Left ventricle myocardium inferior (tissue), 1 donor: ENCODE data around the gene NETO2. TPM values are rescaled to one million over a fixed set of nuclear protein-coding genes. Genes with fewer than 3 reads are reported as not detected.
"Not testable (repeated sequence)": the region's sequence is repeated elsewhere in the genome, so short reads cannot be mapped to it uniquely, and the experiment has no call there.

Experiments
- DNase-seq: peaks from one replicate; pipeline ENCODE4 v3.0.0-alpha.2; 2020
- H3K27ac ChIP-seq: fragments of 200-600 bp; replicated peaks from 2 replicates; pipeline ENCODE4 v1.8.0; 2021
- H3K27me3 ChIP-seq: fragments of 200-600 bp; 2 replicates; pipeline ENCODE4 v1.8.0; 2021; ENCODE audit warnings: low read depth
- H3K36me3 ChIP-seq: fragments of 200-600 bp; 2 replicates; pipeline ENCODE4 v1.8.0; 2021
- H3K4me1 ChIP-seq: fragments of 200-600 bp; 2 replicates; pipeline ENCODE4 v1.8.0; 2021
- H3K4me3 ChIP-seq: fragments of 200-600 bp; 2 replicates; pipeline ENCODE4 v1.8.0; 2021; ENCODE audit warnings: mild to moderate bottlenecking, moderate library complexity
- H3K9me3 ChIP-seq: fragments of 200-600 bp; replicated peaks from 2 replicates; pipeline ENCODE4 v1.8.0; 2021
- intact Hi-C: fragments of 100-400 bp; cut with micrococcal nuclease; formaldehyde crosslinking; loops from one replicate; pipeline ENCODE4 v1.11.0; 2022
- total RNA-seq: library from RNA; stranded (reverse); fragmentation: NEBNext Ultra II Directional; extraction: Animal tissue kit (Norgen Biotek cat#: 25700); gene quantifications from one replicate; pipeline ENCODE4 v1.2.1, GENCODE V29; 2021
- TF ChIP-seq, protein P1 (sequence below): fragments of 200-600 bp; IDR thresholded peaks from 2 replicates; pipeline ENCODE4 v1.8.0; 2021; ENCODE audit warnings: antibody characterized with exemption, mild to moderate bottlenecking, borderline replicate concordance
- donor health status: DM: no; HTN: yes; CAD: no; lungs with severe emphysema.

The NETO2 gene
- total RNA-seq, 1 donor from 2014 or later, result 4.4 TPM

DNA sequence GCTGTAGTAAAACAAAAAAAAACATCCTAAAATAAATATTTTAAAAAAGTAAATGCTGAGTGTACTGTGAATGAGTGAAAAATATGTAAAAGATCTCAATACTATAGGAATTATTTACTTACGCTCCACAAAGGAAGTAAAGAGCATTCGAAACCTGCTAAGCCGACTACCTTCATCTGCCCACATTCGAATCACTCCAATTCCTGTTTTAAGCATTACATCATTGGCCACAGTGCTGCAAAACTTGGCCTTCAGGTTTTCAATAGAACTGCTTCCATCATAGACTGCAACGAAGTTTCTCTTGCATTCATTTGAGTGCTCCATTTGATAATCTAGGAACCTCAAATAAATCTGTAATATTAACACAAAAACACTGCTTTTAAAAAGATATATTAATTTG lies 34.4 kb downstream of the NETO2 start:
- Histone ChIP-seq H3K36me3 (no peaks in the 10 kb centered on the region), H3K4me1 (no peaks in the 10 kb centered on the region), H3K4me3 (no peak overlapping the region), H3K27ac (no peak overlapping the region), H3K9me3 (no peaks in the 10 kb centered on the region), H3K27me3 (no peaks in the 10 kb centered on the region)
- TF ChIP-seq, protein P1, sequence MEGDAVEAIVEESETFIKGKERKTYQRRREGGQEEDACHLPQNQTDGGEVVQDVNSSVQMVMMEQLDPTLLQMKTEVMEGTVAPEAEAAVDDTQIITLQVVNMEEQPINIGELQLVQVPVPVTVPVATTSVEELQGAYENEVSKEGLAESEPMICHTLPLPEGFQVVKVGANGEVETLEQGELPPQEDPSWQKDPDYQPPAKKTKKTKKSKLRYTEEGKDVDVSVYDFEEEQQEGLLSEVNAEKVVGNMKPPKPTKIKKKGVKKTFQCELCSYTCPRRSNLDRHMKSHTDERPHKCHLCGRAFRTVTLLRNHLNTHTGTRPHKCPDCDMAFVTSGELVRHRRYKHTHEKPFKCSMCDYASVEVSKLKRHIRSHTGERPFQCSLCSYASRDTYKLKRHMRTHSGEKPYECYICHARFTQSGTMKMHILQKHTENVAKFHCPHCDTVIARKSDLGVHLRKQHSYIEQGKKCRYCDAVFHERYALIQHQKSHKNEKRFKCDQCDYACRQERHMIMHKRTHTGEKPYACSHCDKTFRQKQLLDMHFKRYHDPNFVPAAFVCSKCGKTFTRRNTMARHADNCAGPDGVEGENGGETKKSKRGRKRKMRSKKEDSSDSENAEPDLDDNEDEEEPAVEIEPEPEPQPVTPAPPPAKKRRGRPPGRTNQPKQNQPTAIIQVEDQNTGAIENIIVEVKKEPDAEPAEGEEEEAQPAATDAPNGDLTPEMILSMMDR, result no peak
- intact Hi-C loops, result no loop called here
- no peak for DNase-seq

DNA sequence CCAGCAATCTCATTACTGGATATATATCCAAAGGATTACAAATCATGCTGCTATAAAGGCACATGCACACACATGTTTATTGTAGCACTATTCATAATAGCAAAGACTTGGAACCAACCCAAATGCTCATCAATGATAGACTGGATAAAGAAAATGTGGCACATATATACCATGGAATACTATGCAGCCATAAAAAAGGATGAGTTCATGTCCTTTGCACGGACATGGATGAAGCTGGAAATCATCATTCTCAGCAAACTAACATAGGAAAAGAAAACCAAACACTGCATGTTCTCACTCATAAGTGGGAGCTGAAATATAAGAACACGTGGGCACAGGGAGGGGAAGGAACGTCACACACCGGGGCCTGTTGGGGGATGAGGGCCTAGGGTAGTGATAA lies 40.8 kb downstream of the NETO2 start:
- DNase-seq, H3K27me3 ChIP-seq, H3K4me3 ChIP-seq, H3K27ac ChIP-seq, H3K9me3 ChIP-seq, H3K4me1 ChIP-seq, H3K36me3 ChIP-seq, intact Hi-C loops: not testable (repeated sequence)

DNA sequence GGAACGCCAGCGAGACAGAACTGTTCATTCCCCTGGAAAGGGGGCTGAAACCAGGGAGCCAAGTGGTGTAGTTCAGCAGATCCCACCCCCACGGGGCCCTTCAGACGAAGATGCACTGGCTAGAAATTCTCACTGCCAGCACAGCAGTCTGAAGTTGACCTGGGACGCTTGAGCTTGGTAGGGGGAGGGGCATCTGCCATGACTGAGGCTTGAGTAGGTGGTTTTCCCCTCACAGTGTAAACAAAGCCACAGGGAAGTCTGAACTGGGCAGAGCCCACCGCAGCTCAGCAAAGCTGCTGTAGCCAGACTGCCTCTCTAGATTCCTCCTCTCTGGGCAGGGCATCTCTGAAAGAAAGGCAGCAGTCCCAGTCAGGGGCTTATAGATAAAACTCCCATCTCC lies 46.6 kb downstream of the NETO2 start:
- intact Hi-C loops, H3K9me3 ChIP-seq, DNase-seq, H3K4me1 ChIP-seq, H3K36me3 ChIP-seq, H3K27me3 ChIP-seq, H3K4me3 ChIP-seq, H3K27ac ChIP-seq: not testable (repeated sequence)

DNA sequence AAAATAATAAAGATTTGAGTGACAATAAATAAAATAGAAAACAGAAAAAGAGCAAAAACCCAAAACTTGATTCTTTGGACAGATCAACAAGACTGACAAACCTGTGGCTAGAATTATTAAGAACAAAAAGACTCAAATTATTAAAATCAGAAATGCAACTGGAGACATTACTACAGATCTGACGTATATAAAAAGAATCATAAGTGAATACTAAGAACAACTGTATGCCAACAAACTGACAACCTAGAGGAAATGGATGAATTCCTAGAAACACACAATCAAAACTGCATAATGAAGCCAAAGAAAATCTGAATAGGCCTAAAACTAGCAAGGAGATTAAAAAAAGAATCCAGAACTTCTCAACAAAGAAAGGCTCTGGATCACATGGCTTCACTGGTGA lies 47.4 kb downstream of the NETO2 start:
- Histone ChIP-seq H3K4me3 (no peak overlapping the region), H3K9me3 (no peaks in the 10 kb centered on the region), H3K27ac (no peak overlapping the region), H3K36me3 (no peaks in the 10 kb centered on the region), H3K27me3 (no peaks in the 10 kb centered on the region), H3K4me1 (no peaks in the 10 kb centered on the region)
- TF ChIP-seq, protein P1, result no peak
- DNase-seq, result no peak
- intact Hi-C loops, result no loop called here

DNA sequence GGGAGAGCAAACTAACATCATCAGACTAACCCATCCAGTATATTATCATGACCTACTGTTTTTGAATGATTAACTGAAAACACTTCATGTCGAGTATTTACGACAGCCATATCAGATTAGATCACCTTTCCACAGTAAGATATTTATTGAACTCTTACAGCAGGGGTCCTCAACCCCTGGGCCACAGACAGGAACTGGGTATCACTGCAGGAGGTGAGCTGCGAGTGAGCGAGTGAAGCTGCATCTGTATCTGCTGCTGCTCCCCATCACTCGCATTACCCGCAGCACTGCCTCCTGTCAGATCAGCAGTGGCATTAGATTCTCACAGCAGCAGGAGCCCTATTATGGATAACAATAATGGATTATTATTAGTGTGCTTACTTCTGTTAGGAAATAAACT lies 59.5 kb downstream of the NETO2 start:
- Histone ChIP-seq H3K4me3 (no peak overlapping the region), H3K27me3 (no peaks in the 10 kb centered on the region), H3K27ac (no peak overlapping the region), H3K36me3 (no peaks in the 10 kb centered on the region), H3K9me3 (no peaks in the 10 kb centered on the region), H3K4me1 (no peaks in the 10 kb centered on the region)
- no peak for DNase-seq
- TF ChIP-seq, protein P1, result no peak
- intact Hi-C loops, result no loop called here

DNA sequence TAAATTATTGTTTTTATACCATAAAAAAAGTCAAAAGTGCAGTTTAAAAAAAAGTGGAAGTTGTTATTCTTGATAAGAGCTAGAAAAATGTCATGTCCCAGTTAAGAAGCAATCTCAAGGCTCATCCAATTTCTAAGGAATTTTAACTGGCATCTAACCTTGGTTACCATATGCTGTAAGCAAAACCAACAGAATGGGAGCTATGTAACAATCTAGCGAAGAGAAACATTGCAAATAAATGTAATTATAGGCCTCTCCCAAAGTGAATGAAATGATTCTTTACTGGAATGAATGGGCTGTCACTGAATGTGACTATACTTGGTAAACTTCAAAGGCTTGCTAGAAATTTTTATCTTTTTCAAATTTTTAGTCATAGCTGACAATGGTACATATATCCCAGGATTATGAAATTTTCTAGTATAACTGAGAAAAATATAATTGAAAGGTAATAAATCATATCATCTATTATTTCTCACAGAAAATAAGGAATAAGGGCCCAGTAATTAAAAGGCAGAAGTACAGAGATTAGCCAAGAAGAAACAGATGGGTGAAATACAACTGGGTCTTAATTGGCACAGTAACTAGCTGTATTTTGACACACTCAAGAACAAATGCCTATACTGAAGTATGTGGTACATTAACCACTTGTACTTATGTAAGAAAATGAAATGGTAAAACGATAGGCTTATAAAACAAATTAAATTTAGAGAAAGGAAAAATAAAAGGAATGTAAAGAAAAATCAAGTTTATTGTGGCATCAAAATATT lies 61.5 kb downstream of the NETO2 start:
- no peak overlapping the region for H3K27ac ChIP-seq
- intact Hi-C loops, result no loop called here

More for the DNA sequence above, 61.5 kb downstream of the NETO2 start:
- no peaks in the 10 kb centered on the region for H3K9me3 ChIP-seq
- H3K36me3 ChIP-seq, result no peaks in the 10 kb centered on the region
- no peaks in the 10 kb centered on the region for H3K4me1 ChIP-seq
- TF ChIP-seq, protein P1, result no peak
- no peak overlapping the region for H3K4me3 ChIP-seq
- H3K27me3 ChIP-seq, result no peaks in the 10 kb centered on the region
- DNase-seq, result no peak
